GM19239 (cell line): ENCODE measurements around the gene CBLN2.
A peak's percentile ranks its signal among the peaks of the same experiment; 100 is the strongest.

Source experiments
- DNase-seq: peaks from one replicate; pipeline ENCODE4 v3.0.0; 2011; ENCODE audit warnings: low spot score; ENCODE audit not compliant: insufficient read length
- FAIRE-seq: peaks from 2 replicates; lab custom pipeline; 2011; peaks lifted over from hg19 to GRCh38; lab: Jason Lieb, UNC

Gene CBLN2

DNA sequence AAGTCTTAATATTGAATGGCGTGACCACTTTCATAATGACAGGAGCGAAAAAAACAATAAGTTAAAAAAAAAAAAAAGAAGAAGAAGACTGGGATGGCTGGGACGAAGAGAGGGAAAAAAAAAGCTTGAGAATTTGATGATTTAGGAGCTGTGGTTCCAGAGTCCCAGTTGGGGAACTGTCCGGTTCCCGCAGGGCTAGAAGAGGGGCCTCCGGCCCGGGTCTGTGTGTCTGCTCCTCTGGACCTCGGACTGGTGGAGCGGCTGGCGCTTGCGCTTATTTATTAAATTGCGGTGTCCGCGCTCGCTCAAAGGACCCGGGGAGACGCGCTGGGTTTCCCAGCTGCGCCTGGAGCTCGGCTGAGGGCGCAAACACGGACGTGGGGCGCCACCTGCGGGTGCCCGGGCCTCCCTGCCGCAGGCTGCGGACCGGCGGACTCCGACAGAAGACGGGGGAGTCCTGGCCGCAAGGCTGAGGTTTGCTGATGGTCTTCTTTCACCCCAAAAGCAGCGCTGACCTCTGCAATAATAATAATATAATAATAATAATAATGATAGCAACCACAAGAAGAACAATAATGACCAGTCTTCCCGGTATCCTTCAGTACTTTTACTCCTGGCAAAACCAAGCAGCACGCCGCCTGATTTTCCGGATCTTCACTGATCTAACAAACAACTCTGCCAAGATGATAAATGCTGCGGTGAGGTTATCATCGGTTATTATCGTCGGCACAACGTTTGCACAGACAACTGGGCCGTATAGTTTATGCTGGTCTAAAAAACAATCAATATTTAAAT, at the start of gene CBLN2:
Gene CBLN2, minus strand, starts transcription at position 251 of the 795 bp plus-strand sequence. CDS start 2,182 bp downstream, outside the sequence.
- FAIRE-seq = no peak

DNA sequence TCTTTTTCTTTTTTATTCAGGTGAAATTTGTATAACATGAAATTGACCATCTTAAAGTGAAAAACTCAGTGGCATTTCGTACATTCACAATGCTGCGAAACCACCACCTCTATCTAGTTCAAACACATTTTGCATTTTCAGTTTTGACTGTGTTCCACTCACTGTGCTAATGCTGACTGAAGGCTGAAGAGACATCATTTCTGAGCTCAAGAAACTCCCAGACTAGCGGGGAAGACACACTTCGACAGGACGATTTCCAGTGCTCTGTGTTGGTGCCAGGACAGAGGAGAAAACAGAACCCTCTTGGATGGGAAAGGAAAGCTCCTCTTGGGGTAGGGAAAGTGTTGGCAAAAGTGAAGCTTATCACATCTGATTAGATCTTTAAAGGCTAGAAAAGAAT, 44.2 kb upstream of the CBLN2 start:
- DNase-seq (no peak), FAIRE-seq (no peak)

More for the DNA sequence above, at the start of gene CBLN2:
- DNase-seq = peak; percentile 72

DNA sequence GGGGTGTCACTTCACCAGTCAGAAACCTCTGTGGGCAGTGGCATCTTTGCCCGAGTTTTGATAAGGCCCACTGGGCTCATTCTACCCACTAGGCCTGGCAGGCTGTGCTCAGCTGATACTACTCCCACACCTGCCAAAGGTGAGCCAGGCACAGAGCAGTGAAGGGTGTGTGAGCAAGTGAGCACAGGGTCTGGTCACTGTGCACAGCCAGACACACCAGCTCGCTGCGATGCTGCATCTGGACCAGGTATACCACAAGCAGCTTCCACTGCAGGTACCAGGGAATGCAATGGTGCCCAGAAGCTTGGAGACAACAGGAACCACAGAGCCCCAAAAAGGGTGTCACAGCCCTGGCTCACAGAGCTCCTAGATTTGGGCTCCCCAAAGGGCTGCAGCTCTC, 40.6 kb upstream of the CBLN2 start:
- DNase-seq (no peak), FAIRE-seq (no peak)

DNA sequence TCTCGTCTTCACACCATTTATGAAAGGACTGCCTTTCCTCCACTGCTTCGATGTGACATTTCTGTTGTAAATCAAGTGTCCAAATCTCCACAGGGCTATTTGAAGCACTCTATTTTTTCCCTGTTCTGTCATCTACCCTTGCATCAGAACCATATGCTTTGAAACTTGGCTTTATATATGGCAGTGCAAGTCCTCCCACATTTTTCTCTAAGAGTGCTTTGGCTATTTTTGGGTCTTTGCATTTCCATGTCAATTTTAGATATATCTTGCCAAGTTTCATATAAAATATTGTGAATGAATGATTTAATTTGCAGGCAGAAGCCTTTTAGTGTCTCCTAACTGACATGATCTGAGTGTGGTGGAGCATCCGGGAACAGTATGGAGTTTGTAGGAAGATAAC, 37.8 kb upstream of the CBLN2 start:
- DNase-seq = no peak
- FAIRE-seq = no peak

DNA sequence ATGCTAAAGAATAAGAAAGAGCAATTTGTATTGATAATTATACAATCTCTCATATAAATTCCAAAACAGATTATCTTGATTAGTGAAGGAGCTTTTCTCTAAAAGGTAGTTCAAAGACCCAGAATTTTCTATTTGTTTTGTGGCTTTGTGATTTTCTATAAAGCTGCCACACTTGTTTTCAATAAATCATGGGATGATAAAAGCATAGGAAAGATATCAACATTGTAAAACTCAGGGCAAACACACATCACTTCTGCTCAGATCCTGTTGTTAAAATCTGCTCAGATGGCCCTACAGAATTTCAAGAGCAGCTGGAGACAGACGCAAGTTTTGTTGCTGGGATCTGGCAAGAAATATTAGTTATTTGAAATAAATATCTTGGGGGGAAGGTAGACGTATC, 28.8 kb upstream of the CBLN2 start:
- no peak for DNase-seq
- FAIRE-seq = no peak

DNA sequence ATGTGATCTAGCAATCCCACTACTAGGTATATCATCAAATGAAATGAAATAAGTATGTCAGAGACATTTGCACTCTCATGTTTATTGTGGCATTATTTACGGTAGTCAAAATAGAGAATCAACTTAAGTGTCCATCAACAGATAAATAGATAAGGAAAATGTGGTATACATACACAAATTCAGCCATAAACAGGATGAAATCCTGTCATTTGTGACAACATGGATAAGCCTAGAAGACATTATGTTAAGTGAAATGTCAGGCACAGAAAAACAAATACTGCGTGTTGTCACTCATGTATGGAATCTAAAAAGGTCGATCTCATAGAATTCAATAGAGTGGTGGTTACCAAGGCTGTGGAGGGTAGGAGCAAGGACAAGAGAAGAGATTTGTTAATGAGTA, 22.1 kb upstream of the CBLN2 start:
- no peak for FAIRE-seq

DNA sequence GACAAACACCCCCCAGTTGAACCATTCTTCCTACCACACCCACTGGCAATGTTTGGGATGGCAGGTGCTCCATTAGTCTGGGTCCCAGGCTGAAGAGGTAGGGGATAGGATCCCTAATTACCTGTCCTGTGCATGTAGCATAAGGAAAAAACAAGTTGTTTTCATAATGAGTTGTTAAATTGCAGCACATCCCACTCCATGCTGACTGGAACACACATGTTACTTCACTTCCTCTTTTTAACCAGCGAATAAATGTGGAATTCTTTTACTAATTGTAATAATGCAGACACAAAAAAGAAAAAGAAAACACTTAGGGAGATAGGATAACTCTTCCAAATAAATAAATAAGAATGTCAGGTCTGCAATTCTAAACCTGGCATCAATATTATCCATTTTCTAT, 11.8 kb upstream of the CBLN2 start:
- FAIRE-seq (no peak), DNase-seq (no peak)

More for the DNA sequence above, 22.1 kb upstream of the CBLN2 start:
- no peak for DNase-seq

DNA sequence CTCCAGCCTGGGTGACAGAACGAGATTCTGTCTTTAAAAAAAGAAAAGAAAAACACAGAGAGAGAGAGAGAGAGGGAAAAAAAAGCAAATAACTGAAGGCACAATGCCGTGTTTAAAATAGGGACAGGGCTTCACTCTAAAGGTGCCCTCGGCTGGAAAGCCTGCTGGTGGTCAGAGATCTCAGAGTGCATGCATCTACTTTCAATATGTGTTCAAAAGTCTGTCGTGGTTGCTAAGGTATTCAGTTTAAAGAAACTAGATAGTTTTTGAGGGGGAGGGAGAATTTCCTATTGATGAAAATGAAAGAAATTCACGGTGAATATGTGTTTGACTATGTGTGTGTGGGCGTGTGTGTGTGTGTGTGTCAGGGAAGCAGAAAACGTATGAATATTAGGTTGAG, 11.0 kb upstream of the CBLN2 start:
- FAIRE-seq = no peak
- DNase-seq = no peak

DNA sequence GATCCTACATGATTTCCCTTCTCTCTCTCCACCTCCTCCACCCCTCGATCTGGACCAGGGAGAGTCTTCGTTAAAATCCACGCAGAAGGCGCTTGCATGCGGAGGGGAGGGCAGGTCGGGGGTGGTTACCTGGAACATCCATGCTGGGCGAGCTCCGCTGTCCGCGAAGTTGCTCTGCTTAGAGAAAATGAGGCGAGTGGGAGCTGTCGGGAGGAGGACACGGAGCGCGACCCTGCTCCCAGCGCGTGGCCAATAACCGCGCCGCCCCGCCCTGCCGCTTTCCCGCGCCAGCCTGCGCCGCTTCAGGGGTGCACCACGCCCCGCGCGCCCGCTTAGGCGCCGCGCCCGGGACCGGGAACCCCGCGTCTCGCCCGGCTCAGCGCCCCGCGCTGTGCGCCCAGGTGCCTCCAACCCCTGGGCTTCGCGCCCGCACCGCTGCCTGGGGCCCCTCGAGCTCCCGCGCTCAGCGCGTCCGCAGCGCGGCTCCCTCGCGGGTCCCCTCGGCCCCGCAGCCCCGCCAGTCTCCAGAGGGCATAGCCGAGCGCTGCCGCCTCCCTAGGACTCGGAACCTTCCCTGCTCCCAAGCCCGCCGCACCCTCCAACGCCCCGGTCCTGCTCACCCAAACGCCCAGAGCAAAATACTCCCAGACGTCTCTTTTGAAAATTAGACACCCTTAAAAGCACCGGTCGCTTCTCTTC, 636 bp downstream of the CBLN2 start:
- FAIRE-seq (no peak), DNase-seq (no peak)

DNA sequence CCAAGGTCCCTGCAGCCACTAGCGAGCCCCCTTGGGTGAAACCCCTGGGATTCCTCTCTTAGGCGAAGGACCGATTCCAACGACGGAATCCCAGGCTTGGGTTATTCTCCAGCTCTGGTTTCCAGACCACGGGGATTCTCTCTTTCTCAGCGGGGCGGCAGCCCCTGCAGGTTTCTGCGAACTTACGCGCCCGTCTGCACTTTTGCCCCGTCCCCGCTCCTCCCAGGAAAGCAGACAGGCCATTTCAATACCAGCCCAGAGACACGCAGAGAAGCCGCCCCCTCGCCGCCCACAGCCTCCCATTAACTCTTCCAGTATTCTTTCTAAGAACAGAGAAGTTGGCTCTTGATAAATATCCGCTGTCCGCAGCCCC, 1.2 kb downstream of the CBLN2 start:
- FAIRE-seq (no peak), DNase-seq (no peak)

DNA sequence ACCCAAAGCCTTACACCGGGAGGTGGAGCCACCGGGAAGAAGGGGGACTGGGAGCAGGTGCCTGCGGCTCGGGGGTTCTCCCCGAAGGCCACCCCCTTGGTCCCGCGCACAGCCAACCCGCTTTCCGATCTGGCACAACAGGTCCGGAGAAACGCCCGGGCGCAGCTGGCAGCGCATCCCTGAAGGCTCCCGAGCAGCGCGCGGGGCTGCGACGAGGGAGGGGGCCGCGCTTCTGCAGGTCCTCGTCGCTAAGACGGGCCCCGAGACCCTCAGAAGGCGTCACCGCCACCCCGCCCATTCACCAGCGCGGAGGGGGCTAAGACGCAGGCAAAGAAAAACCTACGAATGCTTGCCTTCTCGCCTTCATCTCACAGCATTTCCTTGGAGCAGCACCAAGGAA, 1.8 kb downstream of the CBLN2 start:
- no peak for FAIRE-seq
- DNase-seq = no peak

DNA sequence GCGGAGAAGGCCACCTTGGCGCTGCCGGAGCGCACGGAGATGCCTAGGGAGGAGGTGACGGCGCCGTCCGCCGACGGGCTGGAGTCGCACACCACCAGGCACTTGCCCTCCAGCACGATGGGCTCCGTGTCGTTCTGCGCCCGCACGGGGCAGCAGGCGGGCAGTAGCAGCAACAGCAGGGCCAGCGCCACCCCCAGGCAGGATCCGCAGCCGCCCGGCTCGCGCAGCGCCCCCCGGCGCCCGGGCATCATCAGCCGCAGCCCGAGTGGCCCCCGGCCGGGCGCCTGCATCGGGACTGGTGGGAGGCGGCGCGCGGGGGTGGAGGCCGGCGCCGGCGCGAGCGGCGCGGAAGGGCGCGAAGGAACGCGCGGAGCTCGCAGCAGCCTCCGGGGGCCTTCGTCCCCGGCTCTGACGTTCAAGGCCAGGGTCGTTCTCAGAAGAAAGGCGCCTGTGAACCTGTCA, 2.2 kb downstream of the CBLN2 start:
- FAIRE-seq (no peak), DNase-seq (no peak)

DNA sequence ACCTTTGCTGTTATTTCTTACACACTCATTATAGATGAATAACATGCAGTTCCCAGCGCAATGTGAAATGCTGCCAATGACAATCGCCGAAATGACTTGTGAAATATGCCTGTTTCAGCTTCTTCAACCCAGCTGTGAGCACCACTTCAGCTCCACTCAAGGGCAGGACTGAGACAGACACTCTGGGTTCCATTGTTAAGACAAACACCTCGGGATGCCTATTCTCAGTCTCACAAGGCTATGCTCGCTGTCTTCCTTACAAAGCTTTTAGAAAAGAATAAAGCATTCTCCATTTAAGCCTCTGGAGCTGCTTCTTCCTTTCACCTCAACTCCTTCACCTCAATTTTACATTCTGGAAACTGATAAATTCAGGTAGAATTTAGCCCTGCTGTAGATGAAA, 4.2 kb downstream of the CBLN2 start:
- FAIRE-seq (no peak), DNase-seq (no peak)

DNA sequence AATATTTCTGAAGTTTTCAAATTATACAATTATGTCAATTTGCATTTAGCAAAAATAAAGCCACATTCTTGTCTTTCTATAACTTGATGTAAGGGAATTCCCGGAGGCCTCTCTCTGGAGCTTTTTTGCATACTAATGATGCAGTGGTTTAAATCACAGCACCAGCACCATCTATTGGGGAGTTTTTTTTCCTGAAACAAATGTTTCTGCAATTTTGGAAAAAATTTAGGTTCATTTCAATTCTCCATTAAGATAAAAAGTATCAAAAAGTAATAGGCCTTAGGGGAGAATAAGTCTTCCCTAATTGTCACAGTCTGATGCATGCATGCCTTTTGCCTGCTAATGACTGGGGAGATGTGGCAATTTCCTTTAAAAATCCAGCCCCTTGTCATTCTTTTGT, 13.5 kb downstream of the CBLN2 start:
- FAIRE-seq (no peak), DNase-seq (no peak)

DNA sequence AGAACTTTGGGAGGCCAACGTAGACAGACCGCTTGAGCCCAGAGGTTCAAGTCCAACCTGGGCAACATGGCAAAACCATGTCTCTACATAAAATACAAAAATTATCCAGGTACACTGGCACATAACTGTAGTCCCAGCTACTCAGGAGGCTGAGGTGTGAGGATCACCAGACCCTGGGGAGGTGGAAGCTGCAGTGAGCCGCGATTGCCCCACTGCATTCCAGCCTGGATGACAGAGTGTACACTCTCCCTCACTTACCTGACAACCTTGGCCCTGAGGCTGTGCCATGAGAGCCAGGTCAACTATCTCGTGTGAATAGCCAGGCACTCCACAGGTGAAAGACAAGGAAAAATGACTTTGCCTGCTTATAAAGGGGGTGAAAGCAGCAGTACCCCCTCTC, 39.3 kb downstream of the CBLN2 start:
- DNase-seq = no peak
- FAIRE-seq = no peak

DNA sequence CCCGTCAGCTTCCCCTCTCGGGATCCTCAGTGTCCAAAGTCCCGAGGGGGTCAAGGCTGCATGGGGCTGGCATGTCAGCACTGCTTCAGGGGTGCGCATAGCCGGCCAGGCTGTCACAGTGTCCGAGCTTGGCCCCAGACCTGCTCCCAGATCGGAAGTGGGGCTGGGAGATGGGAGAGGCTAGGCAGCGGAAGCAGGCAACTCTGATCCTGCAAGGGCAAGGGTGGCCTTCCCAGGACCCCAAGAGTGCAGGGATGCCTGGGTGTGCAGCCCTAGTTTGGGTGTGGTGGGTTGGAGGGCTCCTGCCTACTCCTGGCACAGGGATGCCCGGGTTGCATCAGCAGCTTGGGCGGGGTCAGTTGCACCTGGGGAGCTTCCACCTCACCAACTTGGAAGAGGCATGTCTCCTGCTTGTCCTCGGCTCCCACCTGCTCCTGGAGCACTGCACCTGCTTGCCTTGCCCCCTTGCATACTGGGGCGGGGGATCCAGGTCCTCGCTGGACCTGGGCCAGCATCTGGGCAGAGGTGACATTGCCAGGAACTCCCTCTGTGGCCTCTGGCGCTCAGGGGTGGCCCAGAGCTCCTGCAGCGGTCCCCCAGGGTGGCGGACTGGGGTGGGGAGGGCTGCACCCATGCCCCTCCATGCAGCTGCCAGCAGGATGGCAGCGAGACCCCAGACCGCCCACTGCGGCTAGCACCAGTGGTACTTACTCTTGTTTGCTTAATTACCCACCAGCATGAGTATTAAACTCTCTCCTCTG, 41.3 kb downstream of the CBLN2 start:
- FAIRE-seq = no peak
- DNase-seq = no peak

DNA sequence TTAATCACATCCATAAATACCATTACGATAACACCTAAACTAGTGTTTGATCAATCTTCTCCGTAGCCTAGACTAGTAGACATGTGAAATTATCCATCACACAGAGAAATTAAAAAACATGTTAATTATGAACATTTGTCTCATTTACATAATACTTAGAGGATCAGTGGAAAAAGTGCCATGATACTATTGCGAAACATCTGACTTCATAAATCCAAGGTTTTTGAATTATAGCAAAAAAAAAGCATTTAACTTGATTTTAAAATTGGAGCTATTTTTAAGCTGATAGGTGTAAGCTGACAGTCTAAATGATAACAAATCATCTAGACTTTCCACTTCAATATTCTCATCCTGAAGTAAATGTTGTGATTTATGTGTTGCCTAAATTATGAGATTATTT, 51.6 kb downstream of the CBLN2 start:
- no peak for DNase-seq
- FAIRE-seq = no peak
